ENCODE data around the gene ARHGDIA.

Gene ARHGDIA

DNA sequence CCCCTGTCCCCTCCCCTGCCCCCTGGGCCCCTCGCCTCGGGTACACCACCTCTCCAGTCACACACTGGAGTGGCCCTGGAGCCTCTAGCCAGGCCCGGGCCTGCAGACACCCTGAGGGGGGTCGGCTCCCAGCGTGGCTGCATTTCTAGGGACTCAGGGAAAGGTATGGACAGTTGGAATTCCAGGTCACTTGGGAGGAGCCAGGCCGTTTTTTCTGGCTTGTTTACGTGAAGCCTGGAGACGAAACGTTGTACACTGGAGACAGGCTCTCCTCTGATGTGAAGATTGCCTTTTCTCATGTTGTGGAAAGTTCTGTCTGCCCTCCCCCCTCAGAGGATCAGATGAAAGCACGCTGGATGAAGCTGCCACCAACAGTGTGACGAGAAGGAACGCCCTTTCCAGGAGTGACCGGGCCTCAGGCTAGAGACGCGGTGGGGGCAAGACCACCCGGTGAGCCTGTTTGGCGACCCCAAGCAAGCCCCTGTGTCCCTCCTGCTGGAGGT lies 32.3 kb downstream of the ARHGDIA start:
- DNase-seq (ENCODE audit: low read depth) = no peak
- TF ChIP-seq, protein P1, sequence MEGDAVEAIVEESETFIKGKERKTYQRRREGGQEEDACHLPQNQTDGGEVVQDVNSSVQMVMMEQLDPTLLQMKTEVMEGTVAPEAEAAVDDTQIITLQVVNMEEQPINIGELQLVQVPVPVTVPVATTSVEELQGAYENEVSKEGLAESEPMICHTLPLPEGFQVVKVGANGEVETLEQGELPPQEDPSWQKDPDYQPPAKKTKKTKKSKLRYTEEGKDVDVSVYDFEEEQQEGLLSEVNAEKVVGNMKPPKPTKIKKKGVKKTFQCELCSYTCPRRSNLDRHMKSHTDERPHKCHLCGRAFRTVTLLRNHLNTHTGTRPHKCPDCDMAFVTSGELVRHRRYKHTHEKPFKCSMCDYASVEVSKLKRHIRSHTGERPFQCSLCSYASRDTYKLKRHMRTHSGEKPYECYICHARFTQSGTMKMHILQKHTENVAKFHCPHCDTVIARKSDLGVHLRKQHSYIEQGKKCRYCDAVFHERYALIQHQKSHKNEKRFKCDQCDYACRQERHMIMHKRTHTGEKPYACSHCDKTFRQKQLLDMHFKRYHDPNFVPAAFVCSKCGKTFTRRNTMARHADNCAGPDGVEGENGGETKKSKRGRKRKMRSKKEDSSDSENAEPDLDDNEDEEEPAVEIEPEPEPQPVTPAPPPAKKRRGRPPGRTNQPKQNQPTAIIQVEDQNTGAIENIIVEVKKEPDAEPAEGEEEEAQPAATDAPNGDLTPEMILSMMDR (IDR thresholded peaks at IDR 0.05; ENCODE audit: low read depth, low read length, missing control alignments) = no peak
- no peak overlapping the region for H3K4me3 ChIP-seq (ENCODE audit: low read depth, low read length)

DNA sequence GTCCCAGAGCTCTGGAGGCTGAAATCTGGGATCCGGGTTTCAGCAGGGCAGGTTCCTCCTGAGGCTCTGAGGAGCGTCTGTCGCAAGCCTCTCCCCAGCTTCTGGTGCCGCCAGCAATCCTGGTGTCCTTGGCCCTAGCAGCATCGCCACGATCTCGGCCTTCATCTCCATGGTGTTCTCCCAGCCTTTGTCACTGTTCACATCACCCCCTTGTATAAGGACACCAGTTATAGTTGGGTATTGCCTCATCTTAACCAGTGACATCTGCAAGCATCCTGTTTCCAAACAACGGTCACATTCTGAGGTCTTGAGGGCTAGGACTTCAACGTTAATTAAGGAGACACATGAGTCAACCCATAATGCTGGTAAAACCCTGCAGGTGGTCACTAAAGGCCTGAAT lies 33.5 kb downstream of the ARHGDIA start:
- no peak overlapping the region for H3K4me3 ChIP-seq (ENCODE audit: low read depth, low read length)
- no peak for DNase-seq (ENCODE audit: low read depth)
- TF ChIP-seq, protein P1 (IDR thresholded peaks at IDR 0.05; ENCODE audit: low read depth, low read length, missing control alignments) = no peak

DNA sequence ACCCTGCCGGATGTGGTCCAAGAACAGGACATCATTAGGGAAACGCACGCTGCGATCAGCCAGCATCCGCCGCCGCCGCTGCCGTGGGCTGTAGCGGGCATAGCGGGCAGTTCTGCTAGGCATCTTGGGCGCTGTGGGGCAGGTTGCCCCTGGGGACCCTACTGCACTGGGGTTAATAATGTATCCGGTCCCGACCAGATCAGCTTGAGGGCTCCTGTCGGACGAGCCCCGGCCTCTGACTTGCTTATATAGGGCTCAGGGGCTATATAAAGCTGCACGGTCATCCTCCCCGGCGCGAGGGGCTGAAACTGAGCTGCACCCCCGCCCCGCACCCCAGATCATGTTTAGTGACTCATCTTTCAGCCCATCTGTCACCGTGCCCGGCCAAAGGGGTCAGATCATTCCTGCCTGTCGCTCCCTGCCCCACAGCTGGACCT lies 36.3 kb downstream of the ARHGDIA start, which contains the start of gene PPP1R27:
Gene PPP1R27 (minus strand): TSS at position 220 of the 437 bp plus-strand sequence. CDS start 97 bp downstream, at position 123.
- H3K4me3 ChIP-seq (ENCODE audit: low read depth, low read length) = peak within 1 kb of the TSS; percentile 70; the same call in 1 of the 2 replicates
- DNase-seq (ENCODE audit: low read depth) = no peak
- TF ChIP-seq, protein P1 (IDR thresholded peaks at IDR 0.05; ENCODE audit: low read depth, low read length, missing control alignments) = no peak

DNA sequence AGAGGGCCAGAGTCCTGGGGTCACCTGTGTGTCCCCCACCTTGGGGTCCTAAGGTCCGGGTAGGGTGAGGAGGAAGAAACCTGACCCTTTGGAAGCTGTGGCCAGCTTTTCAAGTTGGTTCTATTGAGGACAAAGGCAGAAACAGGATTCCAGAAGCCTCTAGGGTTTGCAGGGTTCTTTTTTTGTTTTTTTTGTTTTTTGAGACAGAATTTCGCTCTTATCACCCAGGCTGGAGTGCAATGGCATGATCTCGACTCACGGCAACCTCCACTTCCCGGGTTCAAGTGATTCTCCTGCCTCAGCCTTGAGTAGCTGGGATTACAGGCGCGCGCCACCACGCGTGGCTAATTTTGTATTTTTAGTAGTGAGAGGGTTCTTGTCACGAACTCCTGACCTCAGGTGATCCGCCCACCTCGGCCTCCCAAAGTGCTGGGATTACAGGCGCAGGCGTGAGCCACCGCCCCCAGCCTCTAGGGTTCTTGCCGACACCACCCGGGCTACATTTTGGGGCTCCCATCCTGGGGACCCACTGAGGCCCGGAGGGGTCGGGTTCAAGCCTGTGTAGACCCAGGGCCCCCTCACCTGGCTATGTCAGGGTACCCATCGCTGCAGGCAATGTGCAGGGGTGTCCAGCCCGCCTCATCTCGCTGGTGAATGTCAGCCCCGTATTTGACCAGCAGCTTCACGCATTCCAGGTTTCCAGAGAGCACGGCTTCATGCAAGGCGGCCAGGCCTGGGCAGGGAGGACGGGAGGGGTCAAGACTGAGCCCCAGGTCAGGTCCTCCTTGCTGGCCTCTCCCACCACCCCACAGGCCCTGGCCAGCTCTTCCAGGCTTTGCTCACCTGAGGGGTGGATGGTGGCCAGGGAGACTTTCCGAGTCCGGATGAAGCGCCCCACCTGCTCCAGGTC lies 37.0 kb downstream of the ARHGDIA start:
- no peak for DNase-seq (ENCODE audit: low read depth)

DNA sequence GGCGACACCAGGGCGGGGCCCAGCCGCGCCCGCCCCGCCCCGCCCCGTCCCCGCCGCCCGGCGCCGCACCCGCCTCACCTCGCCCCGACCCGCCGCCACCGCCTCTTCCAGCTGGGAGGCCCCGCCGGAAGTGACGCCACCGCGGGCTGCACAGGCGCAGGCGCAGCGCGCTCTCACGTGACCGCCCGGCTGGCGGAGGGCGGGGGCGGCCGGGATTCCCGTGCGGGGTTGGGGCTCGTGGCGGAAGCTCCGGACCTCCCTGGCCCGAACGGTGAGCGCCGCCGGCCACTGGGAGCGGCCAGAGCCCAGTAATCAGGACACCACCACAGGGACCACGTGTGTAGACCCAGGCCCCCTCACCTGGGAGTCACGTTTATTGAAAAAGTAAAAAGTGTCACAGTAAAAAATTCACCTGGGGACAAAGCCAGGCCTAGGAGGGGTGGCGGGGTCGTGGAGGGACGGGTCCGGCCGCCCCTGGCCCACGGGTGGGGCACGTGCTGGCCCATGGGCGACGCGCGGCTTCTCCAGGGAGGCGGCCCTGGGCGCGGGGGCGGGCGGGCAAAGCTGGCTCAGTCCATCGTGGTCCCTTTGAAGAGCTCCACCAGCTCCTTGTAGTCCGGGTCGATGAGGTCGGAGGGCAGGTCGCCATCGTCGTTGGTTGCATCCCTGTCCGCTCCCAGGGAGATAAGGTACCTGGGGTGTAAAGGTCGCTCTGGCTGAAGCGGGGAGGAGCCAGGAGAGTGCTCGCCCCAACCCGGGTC lies 37.8 kb downstream of the ARHGDIA start, which contains the start of gene MCRIP1:
Gene MCRIP1 (minus strand): TSS at position 132 of the 761 bp plus-strand sequence. CDS start 8,785 bp downstream, outside the sequence.
- peak; percentile 70 for DNase-seq (ENCODE audit: low read depth)
- TF ChIP-seq, protein P1 (IDR thresholded peaks at IDR 0.05; ENCODE audit: low read depth, low read length, missing control alignments) = no peak
- peak within 1 kb of the TSS; percentile 85 for H3K4me3 ChIP-seq (ENCODE audit: low read depth, low read length)

More for the DNA sequence above, 37.0 kb downstream of the ARHGDIA start:
- TF ChIP-seq, protein P1 (IDR thresholded peaks at IDR 0.05; ENCODE audit: low read depth, low read length, missing control alignments) = no peak
- H3K4me3 ChIP-seq (ENCODE audit: low read depth, low read length) = peak overlapping the region; percentile 70

DNA sequence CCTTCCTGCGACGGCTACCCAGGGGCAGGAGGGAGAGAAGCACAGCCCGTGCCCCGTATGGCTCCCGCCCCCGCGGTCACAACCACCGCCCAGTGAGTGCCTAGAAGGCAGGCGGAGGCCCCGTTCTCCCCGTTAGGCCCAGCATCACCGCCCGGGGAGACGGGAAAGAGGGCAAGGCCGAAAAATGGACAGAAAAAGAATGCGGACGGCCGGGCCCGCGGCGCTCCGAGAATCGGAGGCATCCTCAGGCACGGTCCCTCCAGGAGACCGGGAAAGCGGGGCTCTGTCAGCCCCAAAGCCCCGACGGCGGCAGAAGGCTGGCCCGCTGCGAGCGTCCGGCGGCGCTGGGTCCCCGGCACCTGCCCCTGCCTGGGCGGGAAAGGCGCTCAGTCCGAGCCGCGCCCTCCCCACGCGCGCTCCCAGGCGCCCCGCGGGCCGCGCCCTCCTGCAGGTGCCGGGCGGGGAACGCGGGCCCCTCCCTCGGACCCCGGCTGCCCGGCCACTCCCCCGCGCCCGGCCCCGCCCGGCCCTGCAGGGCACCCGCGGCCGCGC lies 38.5 kb downstream of the ARHGDIA start:
- H3K4me3 ChIP-seq (ENCODE audit: low read depth, low read length) = peak overlapping the region; percentile 85
- TF ChIP-seq, protein P1 (IDR thresholded peaks at IDR 0.05; ENCODE audit: low read depth, low read length, missing control alignments) = no peak
- DNase-seq (ENCODE audit: low read depth) = peak; percentile 18
